RWPE2 (cell line): ENCODE results near the gene KMT5B.

Source experiments
- ATAC-seq: fragments of 200-7000 bp; cut with Tn5 transposase; 3 replicates; pipeline ENCODE4 v1.9.1; 2021; ENCODE audit warnings: low read depth
- DNase-seq: peaks from one replicate; pipeline ENCODE4 v3.0.0-alpha.2; 2020; ENCODE audit warnings: low spot score
- H3K27ac ChIP-seq: fragments of 450-650 bp; 2 replicates; pipeline ENCODE4 v1.5.1; 2017; ENCODE audit warnings: mild to moderate bottlenecking; ENCODE audit not compliant: poor library complexity, severe bottlenecking
- H3K27me3 ChIP-seq: fragments of 250-450 bp; sonication (Bioruptor Pico); 2 replicates; pipeline ENCODE4 v1.5.1; 2021; ENCODE audit warnings: mild to moderate bottlenecking, moderate library complexity; ENCODE audit not compliant: insufficient read depth, poor library complexity, severe bottlenecking
- H3K36me3 ChIP-seq: fragments of 250-450 bp; sonication (Bioruptor Pico); 2 replicates; pipeline ENCODE4 v1.5.1; 2020; ENCODE audit warnings: low read depth, mild to moderate bottlenecking, moderate library complexity
- H3K4me1 ChIP-seq: fragments of 250-450 bp; sonication (Bioruptor Pico); 2 replicates; pipeline ENCODE4 v1.5.1; 2021; ENCODE audit warnings: mild to moderate bottlenecking, moderate library complexity; ENCODE audit not compliant: insufficient read depth, poor library complexity, severe bottlenecking
- H3K4me3 ChIP-seq: fragments of 250-450 bp; sonication (Bioruptor Pico); 2 replicates; pipeline ENCODE4 v1.5.1; 2021; ENCODE audit warnings: mild to moderate bottlenecking, moderate library complexity; ENCODE audit not compliant: severe bottlenecking
- H3K9me3 ChIP-seq: fragments of 250-450 bp; sonication (Bioruptor Pico); 2 replicates; pipeline ENCODE4 v1.5.1; 2021; ENCODE audit warnings: mild to moderate bottlenecking, moderate library complexity; ENCODE audit not compliant: severe bottlenecking
- TF ChIP-seq, protein P1 (sequence below): fragments of 450-650 bp; IDR thresholded peaks from one replicate; pipeline ENCODE4 v1.5.1; 2017; ENCODE audit warnings: mild to moderate bottlenecking, moderate library complexity; ENCODE audit not compliant: poor library complexity, severe bottlenecking

The KMT5B gene

DNA sequence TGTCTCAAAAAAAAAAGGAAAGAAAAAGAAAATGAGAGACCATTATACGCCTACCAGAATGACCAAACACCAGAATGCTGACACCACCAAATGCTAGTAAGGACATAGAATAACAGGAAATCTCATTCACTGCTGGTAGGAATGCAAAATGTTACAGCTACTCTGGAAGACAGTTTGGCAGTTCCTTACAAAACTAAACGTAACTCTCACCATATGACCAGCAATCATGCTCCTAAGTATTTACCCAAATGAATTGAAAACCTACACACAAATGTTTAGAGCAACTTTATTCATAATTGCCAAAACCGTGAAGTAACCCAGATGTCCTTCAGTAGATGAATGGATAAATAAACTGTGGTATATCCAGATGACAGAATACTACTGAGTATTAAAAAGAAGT is 99.1 kb downstream of the KMT5B start:
- TF ChIP-seq, protein P1, sequence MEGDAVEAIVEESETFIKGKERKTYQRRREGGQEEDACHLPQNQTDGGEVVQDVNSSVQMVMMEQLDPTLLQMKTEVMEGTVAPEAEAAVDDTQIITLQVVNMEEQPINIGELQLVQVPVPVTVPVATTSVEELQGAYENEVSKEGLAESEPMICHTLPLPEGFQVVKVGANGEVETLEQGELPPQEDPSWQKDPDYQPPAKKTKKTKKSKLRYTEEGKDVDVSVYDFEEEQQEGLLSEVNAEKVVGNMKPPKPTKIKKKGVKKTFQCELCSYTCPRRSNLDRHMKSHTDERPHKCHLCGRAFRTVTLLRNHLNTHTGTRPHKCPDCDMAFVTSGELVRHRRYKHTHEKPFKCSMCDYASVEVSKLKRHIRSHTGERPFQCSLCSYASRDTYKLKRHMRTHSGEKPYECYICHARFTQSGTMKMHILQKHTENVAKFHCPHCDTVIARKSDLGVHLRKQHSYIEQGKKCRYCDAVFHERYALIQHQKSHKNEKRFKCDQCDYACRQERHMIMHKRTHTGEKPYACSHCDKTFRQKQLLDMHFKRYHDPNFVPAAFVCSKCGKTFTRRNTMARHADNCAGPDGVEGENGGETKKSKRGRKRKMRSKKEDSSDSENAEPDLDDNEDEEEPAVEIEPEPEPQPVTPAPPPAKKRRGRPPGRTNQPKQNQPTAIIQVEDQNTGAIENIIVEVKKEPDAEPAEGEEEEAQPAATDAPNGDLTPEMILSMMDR = no peak
- H3K27ac ChIP-seq = no peak overlapping the region
- H3K36me3 ChIP-seq = no peaks in the 10 kb centered on the region
- H3K4me3 ChIP-seq = no peak overlapping the region
- no peaks in the 10 kb centered on the region for H3K27me3 ChIP-seq
- no peak for ATAC-seq
- no peaks in the 10 kb centered on the region for H3K9me3 ChIP-seq
- no peaks in the 10 kb centered on the region for H3K4me1 ChIP-seq
- no peak for DNase-seq

DNA sequence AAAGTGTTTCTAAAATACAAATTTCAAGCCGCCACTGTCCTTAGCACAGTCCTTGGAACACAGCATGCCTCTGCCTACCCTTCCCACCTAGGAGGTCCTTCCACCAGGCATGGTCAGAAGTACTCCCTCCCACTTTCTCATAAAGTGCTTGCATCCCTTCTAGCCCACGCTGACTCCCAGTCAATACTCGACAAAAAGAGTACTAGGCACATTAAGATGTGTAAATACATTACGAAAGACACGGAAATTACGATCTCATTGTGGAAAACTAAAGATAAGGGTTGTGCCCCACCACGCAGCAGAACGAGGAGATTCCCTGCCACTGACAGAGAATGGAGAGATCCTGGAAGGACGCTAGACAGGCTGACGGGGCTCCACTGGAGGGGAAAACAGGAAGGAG is 105.4 kb downstream of the KMT5B start:
- Histone ChIP-seq H3K27me3 (no peaks in the 10 kb centered on the region), H3K9me3 (no peaks in the 10 kb centered on the region), H3K4me3 (no peak overlapping the region), H3K36me3 (no peaks in the 10 kb centered on the region), H3K4me1 (no peaks in the 10 kb centered on the region), H3K27ac (no peak overlapping the region)
- no peak for DNase-seq
- TF ChIP-seq, protein P1 = no peak
- ATAC-seq = no peak

DNA sequence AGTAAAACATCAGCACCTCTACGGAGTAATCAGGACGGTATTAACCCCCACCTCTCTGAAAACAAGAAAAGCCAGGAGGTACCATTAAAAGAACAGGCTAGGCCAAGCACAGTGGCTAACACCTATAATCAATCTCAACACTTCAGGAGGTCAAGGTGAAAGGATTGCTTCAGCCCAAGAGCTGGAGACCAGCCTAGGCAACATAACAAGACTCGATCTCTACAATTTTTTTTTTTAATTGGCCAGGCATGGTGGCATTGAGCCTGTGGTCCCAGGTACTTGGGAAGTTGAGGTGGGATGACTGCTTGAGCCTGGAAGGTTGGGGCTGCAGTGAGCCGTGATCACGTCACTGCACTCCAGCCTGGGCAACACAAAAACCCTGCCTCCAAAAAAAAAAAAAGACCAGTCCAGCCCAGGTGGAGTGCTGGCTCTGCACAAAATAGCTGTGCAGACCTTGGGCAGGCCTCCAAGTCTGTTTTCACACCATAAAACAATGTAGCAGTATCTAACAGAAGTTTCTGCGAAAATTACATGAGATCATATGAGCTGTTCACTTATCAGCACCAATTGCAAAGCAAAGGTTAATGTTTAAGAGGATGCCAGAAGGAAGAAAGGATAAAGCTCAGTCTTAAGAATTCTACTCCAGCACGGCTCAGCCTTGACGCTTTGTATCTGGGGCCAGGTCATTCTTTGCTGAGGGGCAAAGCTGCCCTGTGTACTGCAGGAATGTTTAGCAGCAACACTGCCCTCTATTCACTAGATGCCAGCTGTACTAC is 106.7 kb downstream of the KMT5B start:
- ATAC-seq (no peak), DNase-seq (no peak)
- H3K27ac ChIP-seq = no peak overlapping the region
- H3K36me3 ChIP-seq = no peaks in the 10 kb centered on the region
- no peaks in the 10 kb centered on the region for H3K9me3 ChIP-seq
- no peak overlapping the region for H3K4me3 ChIP-seq
- no peaks in the 10 kb centered on the region for H3K27me3 ChIP-seq
- H3K4me1 ChIP-seq = no peaks in the 10 kb centered on the region
- TF ChIP-seq, protein P1 = no peak
